B cell (primary cell): ENCODE measurements around the gene MKRN2OS. TPM values are rescaled to one million over a fixed set of nuclear protein-coding genes. Genes with fewer than 3 reads are reported as not detected.
A peak's percentile ranks its signal among the peaks of the same experiment; 100 is the strongest.

Experiments used
- ATAC-seq: fragments of 200-7000 bp; cut with Tn5 transposase; one replicate; pipeline ENCODE4 v1.10.0; 2021; ENCODE audit warnings: low read depth, mild to moderate bottlenecking, moderate number of reproducible peaks, moderate library complexity
- CTCF ChIA-PET: fragments of 350-600 bp; sonication (Branson Sonifier 250); formaldehyde crosslinking; loops from one replicate; lab custom pipeline; 2021; ENCODE audit warnings: antibody characterized with exemption, inconsistent platforms; lab: Charles Lee
- POLR2A ChIA-PET: fragments of 350-600 bp; sonication (Branson Sonifier 250); formaldehyde crosslinking; loops from one replicate; lab custom pipeline; 2021; ENCODE audit warnings: antibody characterized with exemption; lab: Charles Lee
- DNase-seq: peaks from one replicate; pipeline ENCODE4 v3.0.0; 2013
- H2AFZ ChIP-seq: 2 replicates; pipeline ENCODE4 v1.6.1; 2012; ENCODE audit warnings: mild to moderate bottlenecking, low read depth, low read length; ENCODE audit not compliant: insufficient read depth, poor library complexity, severe bottlenecking
- H3K27ac ChIP-seq, 2 donors: 1 replicate in 1 of 2; 2 replicates in 1 of 2; pipeline ENCODE4 v1.5.1; 2012 to 2013; ENCODE audit warnings: low read length in 2 of 2, mild to moderate bottlenecking in 2 of 2, moderate library complexity in 1 of 2
- H3K27me3 ChIP-seq, 4 experiments: fragments of 200-600 bp in 1 of 4; sonication (generic) in 1 of 4; replicated peaks in 1 of 4; 1 replicate in 2 of 4; 2 replicates in 2 of 4; pipeline versions ENCODE4 v1.6.1 to v1.7.0; 2013 to 2016; ENCODE audit warnings: low read length in 3 of 4, mild to moderate bottlenecking in 2 of 4, mixed read lengths in 1 of 4, moderate library complexity in 1 of 4; ENCODE audit not compliant: insufficient read depth in 4 of 4, control insufficient read depth in 3 of 4; ENCODE audit errors: control extremely low read depth in 1 of 4
- H3K36me3 ChIP-seq, 2 experiments: replicated peaks in 1 of 2; 1 replicate in 1 of 2; 2 replicates in 1 of 2; pipeline versions ENCODE4 v1.6.1 to v1.7.1; 2013; ENCODE audit warnings: low read length in 1 of 2; ENCODE audit not compliant: insufficient read depth in 2 of 2, control insufficient read depth in 1 of 2; ENCODE audit errors: control extremely low read depth in 1 of 2, extremely low read depth in 1 of 2
- H3K4me1 ChIP-seq, 2 donors: fragments of 200-600 bp in 1 of 2; sonication (generic) in 1 of 2; 1 replicate in 1 of 2; 2 replicates in 1 of 2; pipeline versions ENCODE4 v1.5.1 to v1.6.1; 2013 to 2017; ENCODE audit warnings: low read length in 2 of 2; ENCODE audit not compliant: control insufficient read depth in 2 of 2, insufficient read depth in 2 of 2
- H3K4me2 ChIP-seq: replicated peaks from 2 replicates; pipeline ENCODE3; 2012; ENCODE audit warnings: mild to moderate bottlenecking, low read depth, low read length; ENCODE audit not compliant: poor library complexity, severe bottlenecking
- H3K4me3 ChIP-seq, 5 experiments: fragments of 200-600 bp in 1 of 5; sonication (generic) in 1 of 5; 1 replicate in 3 of 5; 2 replicates in 2 of 5; pipeline versions ENCODE4 v1.5.1 to v1.7.0; 2011 to 2016; ENCODE audit warnings: low read length in 4 of 5, mild to moderate bottlenecking in 4 of 5, low read depth in 2 of 5, control low read depth in 1 of 5, moderate library complexity in 1 of 5; ENCODE audit not compliant: insufficient read depth in 1 of 5; ENCODE audit errors: control extremely low read depth in 1 of 5, extremely low read depth in 1 of 5
- H3K79me2 ChIP-seq: fragments of 200-600 bp; sonication (generic); one replicate; pipeline ENCODE4 v1.6.0; 2016; ENCODE audit warnings: low read length; ENCODE audit not compliant: control insufficient read depth, insufficient read depth
- H3K9ac ChIP-seq: fragments of 200-600 bp; sonication (generic); 2 replicates; pipeline ENCODE4 v1.6.1; 2017; ENCODE audit warnings: mild to moderate bottlenecking, low read length, moderate library complexity
- H3K9me3 ChIP-seq, 3 donors: one replicate each; pipeline versions ENCODE4 v1.6.1 to v1.7.1; 2013; ENCODE audit warnings: low read length in 2 of 3; ENCODE audit not compliant: control insufficient read depth in 2 of 3, insufficient read depth in 1 of 3; ENCODE audit errors: control extremely low read depth in 1 of 3
- H4K20me1 ChIP-seq: 2 replicates; pipeline ENCODE4 v1.6.0; 2012; ENCODE audit warnings: mild to moderate bottlenecking, low read length; ENCODE audit not compliant: insufficient read depth, control insufficient read depth, poor library complexity, severe bottlenecking
- H3K27ac Mint-ChIP-seq: one replicate; pipeline ENCODE4 v1.8.0; 2021; ENCODE audit warnings: mixed read lengths
- H3K27me3 Mint-ChIP-seq: one replicate; pipeline ENCODE4 v1.8.0; 2021; ENCODE audit warnings: mixed read lengths
- H3K4me1 Mint-ChIP-seq: one replicate; pipeline ENCODE4 v1.8.0; 2021; ENCODE audit warnings: mixed read lengths
- H3K4me3 Mint-ChIP-seq: one replicate; pipeline ENCODE4 v1.8.0; 2021; ENCODE audit warnings: mixed read lengths
- H3K9me3 Mint-ChIP-seq: one replicate; pipeline ENCODE4 v1.8.0; 2022; ENCODE audit warnings: mixed read lengths; ENCODE audit not compliant: insufficient read depth
- EZH2 ChIP-seq: IDR thresholded peaks from 2 replicates; pipeline ENCODE4 v1.6.1; 2012; ENCODE audit warnings: borderline replicate concordance, low read depth, mild to moderate bottlenecking, moderate library complexity, low read length; ENCODE audit not compliant: insufficient read depth, poor library complexity, severe bottlenecking
- WGBS: methylation state at CpG from one replicate; pipeline ENCODE4 v1.1.5; 2013; ENCODE audit warnings: missing lambda C conversion rate; ENCODE audit not compliant: insufficient coverage; 5-methylcytosine and 5-hydroxymethylcytosine counted together
- intact Hi-C: fragments of 100-400 bp; cut with micrococcal nuclease; formaldehyde crosslinking; loops from one replicate; pipeline ENCODE4 v1.10.0; 2022
- polyA plus RNA-seq: library from polyadenylated mRNA; depleted of rRNA; stranded (reverse); fragments of >200 nt; gene quantifications from 2 replicates; pipeline ENCODE4 v1.2.3, GENCODE V29; 2012
- total RNA-seq, 2 donors: library from RNA; stranded (reverse); fragments of 120-200 nt in 1 of 2; gene quantifications; 1 replicate in 1 of 2; 2 replicates in 1 of 2; pipeline versions ENCODE4 v1.2.3 to v1.2.4, GENCODE V29; 2013 to 2022
- TF ChIP-seq, protein P1 (sequence below): fragments of 200-600 bp; IDR thresholded peaks from one replicate; pipeline ENCODE4 v1.8.0; 2022; ENCODE audit warnings: antibody characterized with exemption, mild to moderate bottlenecking

MKRN2OS gene
- total and polyA plus RNA-seq, 2 donors (not counting 1 experiment from before 2014, with no cell fraction given) = not detected

DNA sequence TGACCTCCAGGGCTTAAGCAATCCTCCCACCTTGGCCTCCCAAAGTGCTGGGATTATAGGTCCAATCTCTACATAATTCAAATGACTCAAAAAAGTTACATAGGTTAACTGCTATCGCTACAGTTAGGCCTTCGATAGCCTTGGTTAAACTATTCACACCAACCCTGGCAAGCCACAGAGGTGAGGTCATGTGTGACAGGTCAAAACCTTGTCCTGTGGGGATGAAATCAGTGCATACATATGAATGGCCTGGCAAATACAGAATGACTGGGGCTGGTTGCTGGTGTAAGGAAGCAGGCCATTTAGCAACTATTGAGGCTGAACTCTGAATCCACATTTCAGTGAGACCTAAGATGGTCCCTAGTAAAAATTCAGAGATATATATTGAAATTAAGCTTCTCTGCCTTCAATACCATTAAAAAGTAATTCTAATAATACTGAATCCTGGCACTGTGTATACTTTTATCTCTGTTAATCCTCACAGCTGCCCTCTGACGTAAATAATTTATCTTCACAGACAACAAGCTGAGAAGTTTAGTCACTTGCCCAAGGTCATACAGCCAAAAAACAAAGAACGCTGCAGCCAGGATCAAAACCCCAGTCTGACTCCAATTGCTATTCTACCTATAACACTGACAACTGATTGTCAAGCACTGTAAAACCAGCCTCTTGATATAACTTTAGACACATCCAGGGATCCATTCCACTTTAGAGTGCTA is 46.9 kb upstream of the MKRN2OS start:
- no peak overlapping the region for H2AFZ ChIP-seq
- H3K9ac ChIP-seq = no peak overlapping the region
- ATAC-seq (no peak), DNase-seq (no peak)
- H3K4me2 ChIP-seq = no peak overlapping the region
- H3K36me3 ChIP-seq = peaks cover 0 to 69% of the 10 kb centered on the region in 2 experiments
- H3K79me2 ChIP-seq = peaks cover 4% of the 10 kb centered on the region
- intact Hi-C loops = no loop called here
- no peak overlapping the region for H3K4me3 ChIP-seq
- ChIA-PET CTCF (interaction anchor here (0.8 kb wide), 1 partner anchor 988 kb away, joined by 3 read pairs; no protein-coding TSS in a partner anchor), POLR2A (no interaction called here)
- WGBS = 100% methylated on average over 3 of the region's 4 CpGs
- peaks cover 12 to 15% of the 10 kb centered on the region in 2 donors for H3K4me1 ChIP-seq
- H3K27me3 Mint-ChIP-seq = no peaks in the 10 kb centered on the region
- H3K27ac Mint-ChIP-seq = peak overlapping the region; percentile 46
- H3K9me3 Mint-ChIP-seq = no peaks in the 10 kb centered on the region
- H3K27me3 ChIP-seq = no peaks in the 10 kb centered on the region
- TF ChIP-seq EZH2 = no peak
- TF ChIP-seq, protein P1, sequence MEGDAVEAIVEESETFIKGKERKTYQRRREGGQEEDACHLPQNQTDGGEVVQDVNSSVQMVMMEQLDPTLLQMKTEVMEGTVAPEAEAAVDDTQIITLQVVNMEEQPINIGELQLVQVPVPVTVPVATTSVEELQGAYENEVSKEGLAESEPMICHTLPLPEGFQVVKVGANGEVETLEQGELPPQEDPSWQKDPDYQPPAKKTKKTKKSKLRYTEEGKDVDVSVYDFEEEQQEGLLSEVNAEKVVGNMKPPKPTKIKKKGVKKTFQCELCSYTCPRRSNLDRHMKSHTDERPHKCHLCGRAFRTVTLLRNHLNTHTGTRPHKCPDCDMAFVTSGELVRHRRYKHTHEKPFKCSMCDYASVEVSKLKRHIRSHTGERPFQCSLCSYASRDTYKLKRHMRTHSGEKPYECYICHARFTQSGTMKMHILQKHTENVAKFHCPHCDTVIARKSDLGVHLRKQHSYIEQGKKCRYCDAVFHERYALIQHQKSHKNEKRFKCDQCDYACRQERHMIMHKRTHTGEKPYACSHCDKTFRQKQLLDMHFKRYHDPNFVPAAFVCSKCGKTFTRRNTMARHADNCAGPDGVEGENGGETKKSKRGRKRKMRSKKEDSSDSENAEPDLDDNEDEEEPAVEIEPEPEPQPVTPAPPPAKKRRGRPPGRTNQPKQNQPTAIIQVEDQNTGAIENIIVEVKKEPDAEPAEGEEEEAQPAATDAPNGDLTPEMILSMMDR = no peak
- H4K20me1 ChIP-seq = no peaks in the 10 kb centered on the region
- no peak overlapping the region for H3K27ac ChIP-seq
- H3K4me3 Mint-ChIP-seq = no peak overlapping the region
- H3K4me1 Mint-ChIP-seq = peaks cover 21% of the 10 kb centered on the region
- H3K9me3 ChIP-seq = no peaks in the 10 kb centered on the region

DNA sequence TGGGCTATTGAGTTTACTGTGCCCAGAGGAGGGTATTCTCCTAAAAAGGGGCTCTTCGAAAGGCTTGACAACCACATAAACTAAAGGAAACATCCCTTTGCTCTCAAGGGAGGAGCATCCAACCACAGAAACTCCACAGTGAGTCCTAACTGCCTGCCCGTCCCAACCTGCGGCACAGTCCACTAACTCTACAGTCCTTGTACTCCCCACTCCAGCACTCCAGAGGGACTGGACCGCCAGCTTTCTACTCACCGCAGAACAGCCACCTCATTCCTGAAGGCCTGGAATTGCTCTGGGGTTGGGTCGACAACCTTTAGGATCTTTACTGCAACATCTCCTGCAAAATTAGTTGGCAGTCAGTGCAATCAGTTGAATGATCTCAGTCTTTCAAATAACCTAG is 46.2 kb upstream of the MKRN2OS start:
- no peaks in the 10 kb centered on the region for H3K9me3 ChIP-seq
- no peak for TF ChIP-seq EZH2
- TF ChIP-seq, protein P1 = no peak
- H3K4me3 ChIP-seq = no peak overlapping the region
- Mint-ChIP-seq H3K27ac (peak overlapping the region; percentile 46), H3K27me3 (no peaks in the 10 kb centered on the region), H3K9me3 (no peaks in the 10 kb centered on the region), H3K4me1 (peaks cover 22% of the 10 kb centered on the region), H3K4me3 (no peak overlapping the region)
- H3K27ac ChIP-seq = peak overlapping the region in 1 of 2 donors; percentile 61
- H3K36me3 ChIP-seq = peaks cover 0 to 68% of the 10 kb centered on the region in 2 experiments
- H3K9ac ChIP-seq = no peak overlapping the region
- no peaks in the 10 kb centered on the region for H3K27me3 ChIP-seq
- H4K20me1 ChIP-seq = no peaks in the 10 kb centered on the region
- no peak overlapping the region for H2AFZ ChIP-seq
- CTCF ChIA-PET = no interaction called here
- POLR2A ChIA-PET = no interaction called here
- ATAC-seq = no peak
- no peak overlapping the region for H3K4me2 ChIP-seq
- 65% methylated on average over 5 of the region's 6 CpGs for WGBS
- peaks cover 4% of the 10 kb centered on the region for H3K79me2 ChIP-seq
- DNase-seq = no peak
- H3K4me1 ChIP-seq = peaks cover 12 to 15% of the 10 kb centered on the region in 2 donors
- intact Hi-C loops = no loop called here
